HepG2 (cell line): Measurements from ENCODE around the gene PYCR2. TPM values are rescaled to one million over a fixed set of nuclear protein-coding genes. Genes with fewer than 3 reads are reported as not detected.

ENCODE experiments used
- ATAC-seq: fragments of 200-7000 bp; cut with Tn5 transposase; 3 replicates; pipeline ENCODE4 v1.9.1; 2020; ENCODE audit warnings: mild to moderate bottlenecking, moderate library complexity
- BruUV-seq: library from RNA; stranded (reverse); fragments of 400-500 nt; replicated peaks from 2 replicates; lab custom pipeline; 2021; lab: Mats Ljungman, UMichigan
- CTCF ChIA-PET: fragments of 300-600 bp; formaldehyde crosslinking; extraction: SDS; loops from one replicate; lab custom pipeline; 2021; ENCODE audit warnings: low total read pairs, inconsistent platforms, low intra/inter-chr PET ratio; lab: Yijun Ruan, JAX
- POLR2A ChIA-PET: fragments of 350-600 bp; sonication (Branson Sonifier 250); formaldehyde crosslinking; loops from one replicate; lab custom pipeline; 2020; ENCODE audit warnings: antibody characterized with exemption, inconsistent platforms; lab: Yijun Ruan, JAX
- DNase-seq: peaks from one replicate; pipeline ENCODE4 v3.0.0-alpha.2; 2015; ENCODE audit warnings: low spot score
- FAIRE-seq: peaks from 3 replicates; lab custom pipeline; 2011; peaks lifted over from hg19 to GRCh38; lab: Jason Lieb, UNC
- H2AFZ ChIP-seq: one replicate; pipeline ENCODE4 v1.6.1; 2011; ENCODE audit warnings: low read length, inconsistent platforms
- H3K27ac ChIP-seq: fragments of 300-600 bp; 3 replicates; pipeline ENCODE4 v1.8.0; 2011; ENCODE audit warnings: mixed run types, mild to moderate bottlenecking, mixed read lengths, low read length, inconsistent platforms; ENCODE audit not compliant: insufficient read depth; ENCODE audit errors: extremely low read length
- H3K27me3 ChIP-seq, 2 experiments: fragments of 200-600 bp in 1 of 2; 2 replicates in 1 of 2; 3 replicates in 1 of 2; pipeline versions ENCODE4 v1.6.0 to v1.8.0; 2011; ENCODE audit warnings: low read length in 2 of 2, mild to moderate bottlenecking in 2 of 2, moderate library complexity in 2 of 2, inconsistent platforms in 1 of 2; ENCODE audit not compliant: insufficient read depth in 2 of 2, control insufficient read depth in 1 of 2
- H3K36me3 ChIP-seq, 2 experiments: fragments of 200-600 bp in 1 of 2; replicated peaks in 1 of 2; 2 replicates in 1 of 2; 3 replicates in 1 of 2; pipeline versions ENCODE4 v1.5.1 to v1.8.0; 2011; ENCODE audit warnings: low read length in 2 of 2, inconsistent platforms in 1 of 2; ENCODE audit not compliant: insufficient read depth in 2 of 2, control insufficient read depth in 1 of 2
- H3K4me1 ChIP-seq: 2 replicates; pipeline ENCODE4 v1.5.1; 2012; ENCODE audit warnings: low read length, inconsistent platforms; ENCODE audit not compliant: insufficient read depth
- H3K4me2 ChIP-seq: 2 replicates; pipeline ENCODE4 v1.6.0; 2011; ENCODE audit warnings: low read depth, low read length, inconsistent platforms
- H3K4me3 ChIP-seq, 3 experiments: fragments of 200-600 bp in 1 of 3; sonication (generic), shearing (Covaris generic) in 1 of 3; replicated peaks in 1 of 3; 2 replicates each; pipeline ENCODE4 v1.5.1; 2011 to 2016; ENCODE audit warnings: low read length in 3 of 3, inconsistent platforms in 2 of 3, low read depth in 2 of 3, mild to moderate bottlenecking in 2 of 3, control low read depth in 1 of 3, mixed read lengths in 1 of 3; ENCODE audit not compliant: insufficient read depth in 1 of 3
- H3K79me2 ChIP-seq: one replicate; pipeline ENCODE4 v1.6.1; 2011; ENCODE audit warnings: low read length, inconsistent platforms; ENCODE audit not compliant: insufficient read depth
- H3K9ac ChIP-seq: 2 replicates; pipeline ENCODE4 v1.6.0; 2011; ENCODE audit warnings: mild to moderate bottlenecking, low read depth, low read length, inconsistent platforms; ENCODE audit not compliant: insufficient read depth
- H3K9me3 ChIP-seq: 2 replicates; pipeline ENCODE4 v1.5.1; 2012; ENCODE audit warnings: mild to moderate bottlenecking, low read length
- H4K20me1 ChIP-seq: 2 replicates; pipeline ENCODE4 v1.6.0; 2011; ENCODE audit warnings: inconsistent platforms, mild to moderate bottlenecking, low read length, moderate library complexity; ENCODE audit not compliant: insufficient read depth
- GFI1 ChIP-seq: sonication (generic); formaldehyde crosslinking; IDR thresholded peaks from 2 replicates; pipeline ENCODE4 v1.5.0; 2020; ENCODE audit warnings: missing genetic modification reagents, mild to moderate bottlenecking, borderline replicate concordance
- HMGA1 ChIP-seq: sonication (generic); formaldehyde crosslinking; conservative IDR thresholded peaks from 2 replicates; pipeline ENCODE4 v1.4.0; 2020; ENCODE audit warnings: missing genetic modification reagents
- HOXD1 ChIP-seq: sonication (generic); formaldehyde crosslinking; IDR thresholded peaks from 2 replicates; pipeline ENCODE4 v1.5.0; 2020; ENCODE audit warnings: missing genetic modification reagents
- RARG ChIP-seq: sonication (generic); formaldehyde crosslinking; IDR thresholded peaks from 2 replicates; pipeline ENCODE4 v1.4.0; 2020; ENCODE audit warnings: low read depth, mild to moderate bottlenecking, missing genetic modification reagents
- SMARCE1 ChIP-seq: fragments of 450-650 bp; IDR thresholded peaks from 2 replicates; pipeline ENCODE4 v1.6.1; 2017; ENCODE audit warnings: borderline replicate concordance
- SOX13 ChIP-seq, 3 experiments: fragments of 450-650 bp in 1 of 3; sonication (generic) in 1 of 3; formaldehyde crosslinking in 1 of 3; IDR thresholded peaks in 2 of 3; conservative IDR thresholded peaks in 1 of 3; 2 replicates each; pipeline versions ENCODE4 v1.5.0 to v1.6.1; 2016 to 2020; ENCODE audit warnings: antibody characterized with exemption in 1 of 3, mild to moderate bottlenecking in 1 of 3, missing compliant biosample characterization in 1 of 3, missing genetic modification reagents in 1 of 3, moderate library complexity in 1 of 3
- SOX5 ChIP-seq: IDR thresholded peaks from 2 replicates; pipeline ENCODE4 v1.6.1; 2016; ENCODE audit warnings: borderline replicate concordance
- TERF1 ChIP-seq: sonication (generic); formaldehyde crosslinking; IDR thresholded peaks from 2 replicates; pipeline ENCODE4 v1.8.0; 2022; ENCODE audit warnings: mild to moderate bottlenecking, missing genetic modification reagents, moderate library complexity
- WGBS: methylation state at CpG from one replicate; pipeline ENCODE4 v1.1.6; 2017; ENCODE audit warnings: low lambda C conversion rate; 5-methylcytosine and 5-hydroxymethylcytosine counted together
- in situ Hi-C: cut with HindIII; loops from 2 replicates; pipeline ENCODE4 v1.10.0; 2017; ENCODE audit warnings: low pct_unique_long_range_greater_than_20kb; ENCODE audit not compliant: extremely low pct_ligation_motif_present
- intact Hi-C: fragments of 100-400 bp; cut with micrococcal nuclease; formaldehyde crosslinking; loops from one replicate; pipeline ENCODE4 v1.10.0; 2022; ENCODE audit not compliant: unreplicated experiment
- polyA plus RNA-seq, 8 experiments: library from polyadenylated mRNA; depleted of rRNA in 3 of 8; stranded (reverse) in 7 of 8; unstranded in 1 of 8; fragments of >200 nt; fragmentation: Illumina TruSeq in 4 of 8; extraction: Trizol in 4 of 8; gene quantifications; 2 replicates each; pipeline versions ENCODE4 v1.2.1 to v1.2.3, GENCODE V29; 2011 to 2016; ENCODE audit warnings: low read depth in 4 of 8, missing spikeins in 1 of 8, mixed read lengths in 1 of 8; ENCODE audit not compliant: insufficient read depth in 1 of 8
- total RNA-seq, 5 experiments: library from RNA; depleted of rRNA; stranded (reverse); fragments of >200 nt; fragmentation: Illumina TruSeq; extraction: Trizol; gene quantifications; 2 replicates each; pipeline ENCODE4 v1.2.3, GENCODE V29; 2016; ENCODE audit warnings: low read depth in 1 of 5

PYCR2 gene
- total and polyA plus RNA-seq, 2 of the 13 experiments (the other 11 are each of a cell fraction or from before 2014, with no cell fraction given): 47.2 to 47.8 TPM

DNA sequence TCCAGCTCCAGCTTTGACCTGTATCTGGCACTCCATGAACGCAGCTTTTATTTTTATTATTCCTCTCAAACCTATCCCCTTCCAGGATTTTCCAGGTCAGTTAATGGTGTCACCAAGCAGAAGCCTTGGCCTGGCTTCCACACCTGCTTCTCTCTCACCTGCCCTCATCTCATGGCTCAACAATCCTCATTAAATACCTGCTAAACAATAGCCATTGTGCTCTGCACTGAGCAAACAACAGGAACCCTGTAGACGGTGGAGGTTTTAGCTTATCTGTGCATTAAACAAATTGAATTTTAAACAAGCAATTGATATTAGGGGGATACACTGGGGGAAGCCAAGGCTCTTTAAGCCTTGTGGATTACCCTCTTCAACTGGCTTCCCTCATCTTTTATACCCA, 15.3 kb downstream of the PYCR2 start:
- FAIRE-seq: no peak
- CTCF ChIA-PET: no interaction called here
- no peak overlapping the region for H3K27ac ChIP-seq
- H3K9me3 ChIP-seq: no peaks in the 10 kb centered on the region
- TF ChIP-seq GFI1 (CRISPR knock-in tag) (no peak), TERF1 (CRISPR knock-in tag) (no peak), RARG (CRISPR knock-in tag) (no peak), SOX5 (CRISPR knock-in tag) (peak; percentile 52; the same call in 1 of the 2 replicates), HOXD1 (no peak), SOX13 (IDR thresholded peaks at IDR 0.05) (0 out of 2 replicates have a peak, but pooled peaks have one; percentile 43), SOX13 (CRISPR knock-in tag; conservative IDR thresholded peaks at IDR 0.05 in 1 of 2, IDR thresholded peaks at IDR 0.05 in 1 of 2) (peak in 1 of 2 experiments; percentile 63; a peak in 2 of 4 replicates), HMGA1 (CRISPR knock-in tag) (no peak), SMARCE1 (no peak)
- TF ChIP-seq, all 625 proteins: peak for 2
- H2AFZ ChIP-seq: no peak overlapping the region
- ATAC-seq (no peak), DNase-seq (no peak)
- 19% methylated on average over 2 of the region's 2 CpGs for WGBS
- H3K4me1 ChIP-seq: peaks cover 27% of the 10 kb centered on the region
- peaks cover 4 to 12% of the 10 kb centered on the region in 2 experiments; a peak in 4 of 5 replicates for H3K27me3 ChIP-seq
- no peaks in the 10 kb centered on the region for H4K20me1 ChIP-seq
- in situ Hi-C loops: no loop called here
- H3K9ac ChIP-seq: no peak overlapping the region
- BruUV-seq: no TSS peak
- POLR2A ChIA-PET: no interaction called here
- H3K79me2 ChIP-seq: no peaks in the 10 kb centered on the region
- intact Hi-C loops: no loop called here
- no peak overlapping the region for H3K4me3 ChIP-seq
- no peak overlapping the region for H3K4me2 ChIP-seq
- no peaks in the 10 kb centered on the region for H3K36me3 ChIP-seq
